CD4-positive, alpha-beta T cell treated with Interferon alpha-2 for 1 hour (primary cell): ENCODE measurements around the gene STOML2.
"Not testable (repeated sequence)": the region's sequence is repeated elsewhere in the genome, so short reads cannot be mapped to it uniquely, and the experiment has no call there.

Experiments
- DNase-seq, 2 donors: peaks; one replicate each; pipeline ENCODE4 v3.0.0-alpha.2; 2020 to 2022

STOML2 gene, protein sequence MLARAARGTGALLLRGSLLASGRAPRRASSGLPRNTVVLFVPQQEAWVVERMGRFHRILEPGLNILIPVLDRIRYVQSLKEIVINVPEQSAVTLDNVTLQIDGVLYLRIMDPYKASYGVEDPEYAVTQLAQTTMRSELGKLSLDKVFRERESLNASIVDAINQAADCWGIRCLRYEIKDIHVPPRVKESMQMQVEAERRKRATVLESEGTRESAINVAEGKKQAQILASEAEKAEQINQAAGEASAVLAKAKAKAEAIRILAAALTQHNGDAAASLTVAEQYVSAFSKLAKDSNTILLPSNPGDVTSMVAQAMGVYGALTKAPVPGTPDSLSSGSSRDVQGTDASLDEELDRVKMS

DNA sequence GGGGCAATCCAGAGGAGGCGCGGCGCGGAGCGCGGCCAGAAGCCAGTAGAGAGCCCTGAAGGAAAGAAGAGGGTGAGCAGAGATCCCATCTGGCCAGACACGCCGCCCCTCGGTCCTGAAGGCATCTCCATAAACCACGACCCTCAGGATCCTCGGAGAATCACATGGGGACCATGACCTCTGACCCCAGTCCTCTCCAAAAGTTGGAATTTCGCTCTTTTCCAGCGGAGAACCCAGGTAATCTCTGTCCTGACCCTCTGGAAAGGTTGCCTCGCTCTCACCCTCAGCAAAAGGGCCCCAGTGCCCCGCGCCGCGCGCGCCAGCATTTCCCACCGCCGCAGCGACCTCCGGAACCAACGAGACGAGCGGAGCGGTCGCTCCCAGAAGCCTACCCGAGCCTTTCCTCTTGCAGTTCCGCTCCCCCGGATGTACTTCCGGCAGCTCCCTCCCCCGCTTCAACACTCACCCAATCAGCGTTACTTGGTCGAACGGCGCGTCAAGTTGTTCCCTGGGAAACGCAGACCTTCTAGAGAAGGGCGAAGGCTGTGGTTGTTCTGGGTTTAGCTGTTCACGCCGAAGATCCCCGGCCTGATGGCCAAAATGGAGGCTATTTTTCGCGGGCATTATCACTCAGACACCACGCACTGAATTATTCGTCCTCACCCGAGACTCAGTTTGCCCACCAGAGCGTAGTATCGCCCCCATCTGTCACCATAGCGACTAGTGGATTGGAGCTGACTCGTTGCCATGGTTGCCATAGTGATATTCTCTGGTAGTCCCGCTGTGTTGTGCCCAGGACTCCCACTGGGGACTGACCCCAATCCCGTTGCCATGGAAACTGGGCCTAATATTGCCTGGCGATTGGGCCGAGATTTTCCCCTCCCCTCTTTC lies at the start of gene STOML2:
TSS of gene STOML2 (minus strand) at position 363 of the 891 bp plus-strand sequence. CDS start at position 326, 37 bp downstream.
- peak; percentile 94 to 95 for DNase-seq

DNA sequence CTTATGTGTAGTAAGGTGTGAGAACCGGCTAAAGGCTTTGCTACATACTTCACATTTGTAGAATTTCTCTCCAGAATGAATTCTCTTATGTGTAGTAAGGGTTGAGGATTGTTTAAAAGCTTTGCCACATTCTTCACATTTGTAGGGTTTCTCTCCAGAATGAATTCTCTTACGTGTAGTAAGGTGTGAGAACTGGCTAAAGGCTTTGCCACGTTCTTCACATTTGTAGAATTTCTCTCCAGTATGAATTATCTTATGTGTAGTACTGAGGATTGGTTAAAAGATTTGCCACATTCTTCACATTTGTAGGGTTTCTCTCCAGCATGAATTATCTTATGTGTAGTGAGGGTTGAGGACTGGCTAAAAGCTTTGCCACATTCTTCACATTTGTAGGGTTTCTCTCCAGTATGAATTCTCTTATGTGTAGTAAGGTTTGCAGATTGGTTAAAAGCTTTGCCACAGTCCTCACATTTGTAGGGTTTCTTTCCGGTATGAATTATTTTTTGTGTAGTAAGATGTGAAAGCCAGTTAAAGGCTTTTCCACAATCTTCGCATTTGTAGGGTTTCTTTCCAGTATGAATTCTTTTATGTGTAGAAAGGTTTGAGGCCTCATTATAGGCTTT lies 45.1 kb upstream of the STOML2 start:
- not testable (repeated sequence) for DNase-seq

- no peak for DNase-seq
These were observed 39.1 kb upstream of the STOML2 start for GRCh38 chr9:35142037-35142436.

GRCh38 chr9:35140093-35140492 lies 37.2 kb upstream of the STOML2 start:
- DNase-seq: no peak

DNA sequence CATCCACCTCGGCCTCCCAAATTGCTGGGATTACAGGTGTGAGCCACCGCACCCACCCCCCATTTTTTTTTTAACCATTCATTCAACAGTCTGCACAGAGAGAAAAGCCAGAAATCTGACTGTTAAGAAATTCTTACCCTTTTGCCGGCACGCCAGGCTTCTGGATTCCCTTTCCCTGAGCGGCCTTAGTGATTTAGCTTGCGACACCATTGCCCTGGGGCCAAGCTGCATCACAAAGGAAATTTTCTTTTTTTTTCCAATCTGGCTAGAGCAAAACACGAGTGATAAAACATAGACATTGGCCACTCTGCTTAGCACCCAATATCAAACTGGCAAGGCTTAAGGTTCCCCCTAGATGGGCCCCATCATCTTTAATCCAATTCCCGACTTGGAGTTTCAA lies 33.9 kb upstream of the STOML2 start:
- no peak for DNase-seq

DNA sequence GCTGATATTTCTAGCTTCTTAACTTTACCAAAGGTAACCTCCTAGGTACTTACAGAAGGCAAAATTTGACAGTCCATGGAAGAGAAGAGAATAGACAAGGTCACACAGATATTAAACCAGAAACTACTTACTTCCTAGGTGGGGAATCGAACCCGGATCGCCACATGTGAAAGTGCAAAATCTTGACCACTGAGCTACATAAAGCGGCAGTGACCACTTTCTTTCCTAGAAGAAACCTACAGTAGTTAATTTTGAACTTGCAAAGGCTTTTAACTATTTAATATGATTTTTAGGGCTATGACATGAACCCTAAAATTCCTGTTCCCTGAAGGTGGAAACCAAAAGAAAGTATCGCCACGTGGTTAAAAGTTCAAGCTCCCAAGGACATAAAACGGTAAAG lies 33.1 kb upstream of the STOML2 start:
- DNase-seq: no peak

DNA sequence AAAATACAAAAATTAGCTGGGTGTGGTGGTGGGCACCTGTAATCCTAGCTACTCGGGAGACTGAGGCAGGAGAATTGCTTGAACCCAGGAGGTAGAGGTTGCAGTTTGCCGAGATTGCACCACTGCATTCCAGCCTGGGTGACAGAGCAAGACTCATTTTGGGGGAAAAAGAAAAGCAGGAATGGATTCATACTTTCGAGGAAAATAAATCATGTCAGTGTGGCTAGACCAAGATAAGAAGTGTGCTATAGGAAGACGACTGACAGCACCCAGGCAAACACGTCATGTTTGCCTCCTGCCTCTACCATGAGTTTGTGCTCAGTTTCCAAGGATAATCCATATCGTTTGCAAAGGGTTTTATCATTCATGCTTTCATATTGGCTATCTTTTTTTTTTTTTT lies 32.0 kb upstream of the STOML2 start:
- DNase-seq: no peak

- DNase-seq: peak; percentile 91 to 93
These were observed 14.1 kb upstream of the STOML2 start for GRCh38 chr9:35116898-35117551.

DNA sequence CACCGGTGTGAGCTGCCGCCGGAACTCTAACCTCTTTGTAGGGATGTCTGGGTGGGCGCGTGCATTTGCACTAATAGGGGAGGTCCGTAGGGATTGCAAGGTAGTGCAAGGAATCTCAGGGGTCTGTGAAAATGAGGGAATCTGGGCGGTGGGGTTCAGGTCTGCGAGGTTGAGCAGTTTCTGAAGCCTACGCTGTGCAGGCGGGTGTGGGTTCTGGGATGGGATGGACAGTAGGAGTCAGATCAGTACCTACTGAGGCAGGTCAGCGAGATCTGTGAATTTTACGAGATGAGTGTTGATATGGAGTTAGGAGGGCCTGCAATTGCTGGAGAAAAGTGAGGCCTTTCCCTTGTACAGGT lies 13.6 kb upstream of the STOML2 start:
- DNase-seq: no peak

DNA sequence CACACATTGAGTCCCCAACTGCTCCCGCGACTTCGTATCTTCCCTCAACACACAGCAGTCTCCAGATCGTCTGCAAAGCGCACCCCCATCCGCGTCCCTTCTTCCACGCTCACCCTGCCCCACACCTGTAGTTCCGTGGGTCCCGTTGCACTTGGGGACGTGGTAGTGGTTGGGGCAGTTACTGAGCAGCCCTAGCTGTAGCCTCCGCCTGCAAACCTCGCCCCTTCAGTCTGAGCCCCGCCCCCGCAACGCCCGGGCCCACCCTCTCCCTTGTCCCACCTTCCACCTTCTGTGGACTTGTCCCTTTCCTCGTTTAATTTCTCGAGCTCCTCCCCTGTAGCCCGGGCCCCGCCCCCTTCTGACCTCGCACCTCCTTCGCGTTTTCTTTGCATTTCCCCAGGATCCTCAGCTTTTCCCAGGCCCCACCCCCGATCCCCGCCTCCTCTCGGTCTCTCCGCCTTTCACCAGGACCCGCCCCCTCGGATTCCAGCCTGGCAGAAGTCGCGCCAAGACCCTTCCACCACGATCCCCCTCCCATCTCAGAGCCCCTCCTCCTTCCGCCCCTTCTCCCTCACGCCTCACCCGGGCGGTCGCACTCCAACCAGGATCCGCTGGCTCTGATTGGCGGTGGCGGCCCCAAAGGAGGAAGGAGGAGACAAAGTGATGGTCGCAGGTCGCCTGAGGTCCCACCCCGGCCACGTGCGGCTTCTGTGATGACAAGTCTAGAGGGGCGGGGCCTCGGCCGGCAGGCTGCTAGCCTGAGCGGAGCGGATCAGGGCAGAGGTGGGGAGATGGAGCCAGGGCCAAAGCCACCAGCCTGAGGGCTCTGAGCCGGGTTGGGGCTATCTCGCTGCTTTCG lies 13.0 kb upstream of the STOML2 start, which contains the start of gene ATOSB:
TSS of gene ATOSB (minus strand) at position 183 of the 859 bp plus-strand sequence. CDS start 7,588 bp downstream, outside the sequence.
- DNase-seq: peak; percentile 94

DNA sequence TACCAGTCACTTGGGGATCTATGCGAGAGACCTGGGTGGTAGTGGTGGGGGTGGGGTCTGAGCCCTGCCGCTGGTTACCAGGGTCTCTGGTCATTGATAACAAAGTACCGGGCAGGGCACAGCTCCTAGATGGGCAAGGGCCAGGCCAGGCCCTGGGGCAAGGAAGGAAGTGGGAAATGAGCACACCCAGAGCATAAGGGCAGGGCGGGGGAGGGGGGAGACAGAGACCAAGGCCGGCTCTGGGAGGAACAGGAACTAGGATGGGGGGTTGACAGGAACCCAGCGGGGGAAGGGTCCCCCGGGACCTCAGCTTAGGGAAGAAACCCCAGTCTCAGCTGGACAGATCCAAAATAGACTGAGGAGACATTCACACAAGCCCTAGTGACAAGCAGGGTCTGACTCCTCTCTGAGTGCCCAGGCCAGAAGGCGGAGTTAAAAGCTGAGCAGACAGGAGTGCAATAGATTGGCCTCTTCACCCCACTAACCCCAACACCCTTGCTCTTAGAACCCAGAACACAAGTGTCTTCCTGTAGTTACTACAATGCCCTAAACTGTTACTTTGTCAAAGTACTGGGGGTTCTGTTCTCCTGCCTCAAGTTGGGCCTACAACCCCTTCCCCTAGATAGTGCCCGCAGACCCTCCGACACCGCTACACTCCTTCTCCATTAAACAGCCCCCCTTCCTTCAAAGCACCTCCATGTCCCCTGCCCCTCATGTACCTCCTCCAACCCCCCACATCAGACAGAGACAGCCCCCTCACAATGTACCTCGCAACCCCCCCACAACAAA lies 12.1 kb upstream of the STOML2 start:
- peak; percentile 45 to 51 for DNase-seq

DNA sequence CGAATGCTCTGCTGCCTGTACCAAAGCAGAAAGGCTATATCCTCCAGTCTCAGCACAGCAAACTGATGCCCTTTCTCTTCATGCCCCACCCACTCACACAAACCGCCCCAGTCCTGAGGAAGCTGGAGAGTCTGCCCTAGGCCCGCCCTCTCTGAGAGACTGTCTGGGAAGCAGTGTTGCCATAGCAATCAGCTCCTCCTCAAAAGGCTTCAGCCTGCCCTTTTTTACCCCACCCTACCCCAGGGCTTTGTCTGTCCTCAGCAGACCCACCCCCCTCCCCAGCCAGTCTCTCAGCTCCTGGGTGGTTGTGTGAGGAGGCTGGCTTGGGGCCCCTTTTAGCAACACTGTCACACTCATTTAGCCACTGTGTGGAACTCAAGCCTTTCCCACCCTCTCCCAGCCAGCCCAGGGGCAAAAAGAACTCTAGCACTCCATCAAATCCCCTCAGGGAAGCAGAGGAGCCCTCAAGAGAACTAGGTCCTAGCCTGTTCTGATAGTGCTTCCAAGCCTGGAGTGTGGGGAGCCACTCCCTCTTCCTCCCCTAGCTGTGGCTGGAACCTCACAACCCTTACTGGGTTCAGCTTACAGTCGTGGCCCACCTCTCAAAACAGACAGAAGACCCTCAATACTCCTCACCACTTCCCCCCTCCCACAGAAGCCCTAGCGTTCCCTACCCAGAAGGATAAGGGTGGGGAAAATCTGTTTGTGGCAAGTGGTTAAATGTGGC lies 11.3 kb upstream of the STOML2 start:
- peak; percentile 84 to 88 for DNase-seq

DNA sequence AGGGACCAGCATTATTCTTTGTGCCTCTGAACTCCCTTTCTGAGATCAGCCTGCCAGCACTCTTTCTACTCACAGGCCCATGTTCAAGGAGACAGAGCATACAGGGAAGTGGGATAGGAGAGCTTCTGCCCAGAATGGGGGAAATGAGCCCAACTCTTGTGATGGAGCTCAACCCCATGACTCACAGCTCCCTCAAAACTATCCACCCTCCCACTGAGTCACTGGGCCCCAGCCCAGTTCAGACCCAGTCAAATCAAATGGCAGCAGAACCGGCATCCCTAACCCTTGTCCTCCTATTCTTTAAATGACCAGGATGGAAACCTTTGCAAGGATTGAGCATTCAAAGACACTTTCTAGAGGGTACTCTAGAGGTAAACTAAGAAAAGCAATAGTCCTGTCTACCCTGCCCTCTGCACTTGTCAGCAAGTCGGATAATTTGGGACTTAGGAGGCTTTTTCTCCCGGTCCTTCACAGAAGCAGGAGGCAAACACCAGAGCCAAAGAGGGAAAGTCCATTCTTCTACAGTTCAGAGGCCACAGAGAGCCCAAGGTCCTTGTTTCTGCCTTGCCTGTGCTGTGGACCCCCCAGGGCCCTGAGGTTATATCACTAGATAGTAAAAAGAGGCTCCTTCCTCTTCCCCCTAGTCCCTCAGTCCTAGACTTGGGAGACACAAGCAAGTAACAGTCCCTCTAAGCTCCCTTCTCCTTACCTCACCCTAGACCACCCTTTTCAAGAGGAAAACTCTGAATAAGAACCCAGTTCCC lies 9.5 kb upstream of the STOML2 start:
- DNase-seq: peak in 1 of 2 donors; percentile 65

- DNase-seq: peak; percentile 98
These were observed 8.3 kb upstream of the STOML2 start for GRCh38 chr9:35111001-35111933.

DNA sequence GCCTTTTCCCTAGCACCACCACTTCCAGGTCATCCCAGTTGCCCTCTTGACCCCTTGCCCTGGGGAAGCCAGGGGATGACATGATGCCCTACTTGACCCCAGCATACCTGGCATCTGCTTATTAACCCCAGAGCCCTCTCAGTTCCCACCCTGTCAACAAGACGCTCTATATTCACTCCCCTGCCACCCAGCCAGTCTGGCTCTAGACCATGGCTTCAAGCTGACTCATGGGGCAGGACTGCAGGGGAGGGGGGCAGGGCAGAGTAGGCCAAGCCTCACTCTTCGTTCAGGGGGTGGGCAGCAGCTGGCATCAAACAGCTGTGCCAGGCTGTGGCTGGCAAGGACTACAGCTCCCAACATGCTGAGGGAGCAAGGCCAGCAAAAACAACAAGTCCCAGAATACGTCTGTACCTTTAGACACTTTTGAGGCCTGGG lies 7.4 kb upstream of the STOML2 start:
- DNase-seq: no peak

DNA sequence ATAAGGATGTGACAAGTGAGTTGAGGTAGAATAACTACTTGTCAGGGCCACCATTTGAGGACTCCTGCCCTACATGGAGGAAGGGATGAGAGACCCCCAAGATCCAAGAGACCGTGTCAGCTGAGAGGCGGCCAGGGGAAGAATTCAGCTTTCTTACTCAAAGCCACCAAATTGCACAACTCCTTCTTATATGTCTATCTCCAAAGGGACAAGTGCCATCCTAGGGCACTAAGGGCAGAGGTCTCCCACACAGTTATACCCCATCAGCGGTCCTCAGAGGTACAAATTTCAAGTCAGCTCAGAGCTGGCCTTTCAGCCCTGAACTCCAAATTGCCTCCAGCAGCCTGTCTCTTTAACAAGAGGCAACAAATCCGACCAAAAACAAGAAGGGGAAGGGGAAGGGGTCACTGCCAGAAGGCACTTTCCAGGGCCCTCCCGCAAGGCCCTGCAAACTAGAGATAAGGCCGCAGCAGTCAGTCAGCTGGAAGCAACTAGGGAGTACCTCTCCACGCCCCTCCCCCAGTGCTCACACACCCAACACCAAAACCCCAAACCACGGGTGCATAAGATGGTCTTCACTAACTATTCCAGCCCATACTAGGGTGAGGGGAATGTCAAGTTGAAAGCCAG lies 6.1 kb upstream of the STOML2 start:
- no peak for DNase-seq

DNA sequence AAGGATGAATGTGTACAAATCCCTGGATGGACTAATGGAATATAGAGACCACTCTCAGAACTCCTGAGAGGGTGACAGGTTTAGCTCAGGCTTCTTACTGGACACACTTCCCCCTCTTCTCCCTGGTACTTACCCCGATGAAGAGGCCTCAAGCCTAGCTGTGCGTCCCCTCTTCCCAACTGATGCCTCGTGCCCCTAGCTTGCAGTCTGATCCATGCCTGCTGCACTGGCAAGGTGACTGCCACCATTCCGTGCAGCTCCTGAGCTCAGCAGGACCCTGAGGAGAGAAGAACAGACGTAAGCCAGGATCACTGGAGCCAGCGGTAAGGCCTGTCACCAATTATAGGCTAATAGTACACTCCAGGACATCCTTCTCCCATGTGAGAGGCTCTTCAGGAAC lies 5.5 kb upstream of the STOML2 start:
- no peak for DNase-seq
